Glomerular endothelial cell (primary cell): Measurements from ENCODE around the gene PTDSS2. TPM values are rescaled to one million over a fixed set of nuclear protein-coding genes. Genes with fewer than 3 reads are reported as not detected.
"Not testable (repeated sequence)": the region's sequence is repeated elsewhere in the genome, so short reads cannot be mapped to it uniquely, and the experiment has no call there.

Source experiments
- DNase-seq: peaks from one replicate; pipeline ENCODE4 v3.0.0-alpha.2; 2011; ENCODE audit warnings: low read depth, low spot score; ENCODE audit errors: extremely low read depth
- total RNA-seq: library from RNA; depleted of rRNA; stranded (reverse); fragments of >200 nt; gene quantifications from 2 replicates; pipeline ENCODE4 v1.2.3, GENCODE V29; 2015

PTDSS2 gene
- total RNA-seq, 1 donor from 2014 or later: 68.8 TPM

GRCh38 chr11:502288-503178 lies 52.5 kb downstream of the PTDSS2 start:
- DNase-seq: no peak

- no peak for DNase-seq
Measured at GRCh38 chr11:503179-503981, 53.3 kb downstream of the PTDSS2 start.

GRCh38 chr11:504053-504993 lies 54.2 kb downstream of the PTDSS2 start:
- no peak for DNase-seq

- DNase-seq: no peak
Measured at GRCh38 chr11:504994-505344, 54.9 kb downstream of the PTDSS2 start.

GRCh38 chr11:506238-506994 lies 56.3 kb downstream of the PTDSS2 start:
- DNase-seq: peak; percentile 69

GRCh38 chr11:506995-507726 lies 57.1 kb downstream of the PTDSS2 start, which contains the start of gene RNH1:
RNH1 (minus strand) TSS chr11:507242; CDS start chr11:502162, 5,080 bp downstream.
- DNase-seq: peak; percentile 20

GRCh38 chr11:507727-508515 lies 57.8 kb downstream of the PTDSS2 start:
- DNase-seq: no peak

GRCh38 chr11:508956-509355 lies 58.9 kb downstream of the PTDSS2 start:
- no peak for DNase-seq

- DNase-seq: no peak
Measured at GRCh38 chr11:512761-513595, 62.9 kb downstream of the PTDSS2 start.

GRCh38 chr11:514606-515005 lies 64.5 kb downstream of the PTDSS2 start:
- no peak for DNase-seq

GRCh38 chr11:515131-515530 lies 65.1 kb downstream of the PTDSS2 start:
- DNase-seq: no peak

- DNase-seq: no peak
Measured at GRCh38 chr11:516400-516799, 66.3 kb downstream of the PTDSS2 start.

- DNase-seq: not testable (repeated sequence)
Measured at GRCh38 chr11:516918-517685, 67.0 kb downstream of the PTDSS2 start.

GRCh38 chr11:518463-519202 lies 68.6 kb downstream of the PTDSS2 start:
- peak; percentile 67 for DNase-seq

GRCh38 chr11:520428-521176 lies 70.5 kb downstream of the PTDSS2 start:
- DNase-seq: no peak
